Heart right ventricle (tissue), 16 donors: ENCODE measurements around the gene STMN1. TPM values are rescaled to one million over a fixed set of nuclear protein-coding genes. Genes with fewer than 3 reads are reported as not detected.
A peak's percentile ranks its signal among the peaks of the same experiment; 100 is the strongest.

ENCODE experiments used
- ATAC-seq, 8 donors: fragments of 200-7000 bp; cut with Tn5 transposase; one replicate each; pipeline ENCODE4 v1.9.1; 2020; ENCODE audit warnings: mild to moderate bottlenecking in 8 of 8, moderate library complexity in 8 of 8, moderate number of reproducible peaks in 1 of 8
- DNase-seq, 2 donors: peaks; one replicate each; pipeline ENCODE4 v3.0.0-alpha.2; 2020
- H3K27ac ChIP-seq, 10 donors: fragments of 200-600 bp; sonication (generic) in 2 of 10; one replicate each; pipeline versions ENCODE4 v1.5.0 to v1.8.0; 2020 to 2022; ENCODE audit warnings: mild to moderate bottlenecking in 3 of 10
- H3K27me3 ChIP-seq, 7 donors: fragments of 200-600 bp; one replicate each; pipeline ENCODE4 v1.8.0; 2021 to 2022; ENCODE audit warnings: mild to moderate bottlenecking in 2 of 7
- H3K36me3 ChIP-seq, 9 donors: fragments of 200-600 bp; sonication (generic) in 1 of 9; one replicate each; pipeline versions ENCODE4 v1.5.0 to v1.8.0; 2020 to 2022; ENCODE audit warnings: mild to moderate bottlenecking in 2 of 9
- H3K4me1 ChIP-seq, 9 donors: fragments of 200-600 bp; sonication (generic) in 1 of 9; one replicate each; pipeline versions ENCODE4 v1.5.0 to v1.8.0; 2020 to 2022; ENCODE audit warnings: mild to moderate bottlenecking in 4 of 9
- H3K4me3 ChIP-seq, 10 donors: fragments of 200-600 bp; sonication (generic) in 2 of 10; one replicate each; pipeline versions ENCODE4 v1.5.0 to v1.8.0; 2020 to 2022; ENCODE audit warnings: mild to moderate bottlenecking in 7 of 10, moderate library complexity in 2 of 10
- H3K9me3 ChIP-seq, 11 donors: fragments of 200-600 bp in 10 of 11; sonication (generic) in 2 of 11; one replicate each; pipeline versions ENCODE4 v1.5.0 to v1.8.0; 2013 to 2022; ENCODE audit warnings: mild to moderate bottlenecking in 2 of 11, control low read depth in 1 of 11, moderate library complexity in 1 of 11
- CTCF ChIP-seq, 9 donors: fragments of 200-600 bp; sonication (generic) in 2 of 9; IDR thresholded peaks; one replicate each; pipeline versions ENCODE4 v1.5.0 to v1.8.0; 2021 to 2022; ENCODE audit warnings: antibody characterized with exemption in 9 of 9, mild to moderate bottlenecking in 5 of 9, moderate library complexity in 1 of 9
- WGBS, 2 donors: extraction: QIAGEN DNeasy Blood & Tissue Kit; methylation state at CpG; one replicate each; pipeline ENCODE4 v1.1.7; 2013; ENCODE audit warnings: inconsistent platforms in 1 of 2; 5-methylcytosine and 5-hydroxymethylcytosine counted together
- intact Hi-C, 10 donors: fragments of 100-400 bp; cut with DNase I; formaldehyde crosslinking; loops; one replicate each; pipeline versions ENCODE4 v1.11.1 to v1.14.2; 2022
- polyA plus RNA-seq, 2 donors: library from polyadenylated mRNA; stranded (reverse); fragments of 200-250 nt; gene quantifications; one replicate each; pipeline ENCODE4 v1.2.3, GENCODE V29; 2013
- total RNA-seq, 10 donors: library from RNA; stranded (reverse); fragmentation: NEBNext Ultra II Directional in 3 of 10; extraction: Animal tissue kit (Norgen Biotek cat#: 25700) in 3 of 10; gene quantifications; one replicate each; pipeline versions ENCODE4 v1.2.1 to v1.2.4, GENCODE V29; 2021 to 2023
- donor health status: Arrhythmogenic right ventricular cardiomyopathy.
- donor health status: ischemic (EF 13 %, LVEDD 7.1; RV severe dilation, severe dysfunction).
- donor health status: healthy with polysubstance abuse.
- donor health status: DM: no; HTN: yes; CAD: no.
- donor health status: DM: no; HTN: no; CAD: no.
- donor health status: ischemic (EF 25% LVEDD 6.9; RV normal size, moderate dysfunction).
- donor health status: ischemic (EF 25% LVEDD 5.7; RV mildly dilated, moderate dysfunction).
- donor health status: healthy.
- donor health status: DM: yes; HTN: yes; CAD: no.
- donor health status: Ischemic cardiomyopathy.
- donor health status: ischemic (EF 35%, LVEDD 5.7; RV mildly dilated, moderate dysfunction).
- donor health status: nonischemic (EF 11% LVEDD 7.7; RV severe dilation, severe dysfunction).
- donor health status: DM: yes; HTN: yes; CAD: no.
- donor health status: PGD.
- donor health status: ischemic (EF 29% LVEDD 5.4; RV normal size, mild dysfunction).
- donor health status: nonischemic (EF 23%, LVEDD 6.1; RV moderate dilation, normal function).

Gene STMN1
- total and polyA plus RNA-seq, 12 donors, result 16.0 to 85.7 (median 48.7) TPM

- intact Hi-C loops, result loop anchor here in 1 of 10 donors (10.0 kb wide), 1 partner anchor 263 kb away; the partner anchor contains the start of gene FAM110D
- H3K4me1 ChIP-seq, result peaks cover 0 to 17% (median 9%) of the 10 kb centered on the region in 9 donors
- ATAC-seq, result no peak
- no peaks in the 10 kb centered on the region for H3K36me3 ChIP-seq
- H3K27ac ChIP-seq, result peak overlapping the region in 4 of 10 donors; percentile 4 to 63 (median 44)
- TF ChIP-seq CTCF (IDR thresholded peaks at IDR 0.05), result no peak
- no peaks in the 10 kb centered on the region for H3K9me3 ChIP-seq
- no peak overlapping the region for H3K4me3 ChIP-seq
- 81 to 86% methylated on average over 5 of the region's 5 CpGs for WGBS, 2 donors
- DNase-seq, result no peak
- no peaks in the 10 kb centered on the region for H3K27me3 ChIP-seq
Observed at GRCh38 chr1:25891606-25892005, 14.6 kb downstream of the STMN1 start.

- intact Hi-C loops, result loop anchor here in 1 of 10 donors (10.0 kb wide), 1 partner anchor 264 kb away; the partner anchor contains the start of gene FAM110D
- ATAC-seq (no peak), DNase-seq (no peak)
- Histone ChIP-seq H3K36me3 (no peaks in the 10 kb centered on the region), H3K4me1 (peaks cover 0 to 7% (median 4%) of the 10 kb centered on the region in 9 donors), H3K9me3 (no peaks in the 10 kb centered on the region), H3K27ac (no peak overlapping the region), H3K27me3 (no peaks in the 10 kb centered on the region), H3K4me3 (no peak overlapping the region)
- TF ChIP-seq CTCF (IDR thresholded peaks at IDR 0.05), result no peak
- WGBS, 2 donors, result 89 to 91% methylated on average over 10 of the region's 10 CpGs
Observed at GRCh38 chr1:25890239-25891034, 15.8 kb downstream of the STMN1 start.

- intact Hi-C loops, result no loop called here
- ATAC-seq, result no peak
- no peak overlapping the region for H3K27ac ChIP-seq
- no peaks in the 10 kb centered on the region for H3K36me3 ChIP-seq
- TF ChIP-seq CTCF (IDR thresholded peaks at IDR 0.05), result no peak
- 85 to 90% methylated on average over 3 of the region's 3 CpGs for WGBS, 2 donors
- no peaks in the 10 kb centered on the region for H3K9me3 ChIP-seq
- DNase-seq, result no peak
- H3K4me1 ChIP-seq, result no peaks in the 10 kb centered on the region
- no peak overlapping the region for H3K4me3 ChIP-seq
- no peaks in the 10 kb centered on the region for H3K27me3 ChIP-seq
Observed at GRCh38 chr1:25889470-25889869, 16.7 kb downstream of the STMN1 start.

- H3K4me1 ChIP-seq, result no peaks in the 10 kb centered on the region
- no peak for TF ChIP-seq CTCF (IDR thresholded peaks at IDR 0.05)
- H3K27me3 ChIP-seq, result no peaks in the 10 kb centered on the region
- ATAC-seq (no peak), DNase-seq (no peak)
- intact Hi-C loops, result no loop called here
- H3K4me3 ChIP-seq, result no peak overlapping the region
- no peak overlapping the region for H3K27ac ChIP-seq
- H3K9me3 ChIP-seq, result no peaks in the 10 kb centered on the region
- 91% methylated on average over 7 of the region's 7 CpGs for WGBS, 2 donors
- no peaks in the 10 kb centered on the region for H3K36me3 ChIP-seq
Observed at GRCh38 chr1:25888426-25888987, 17.7 kb downstream of the STMN1 start.
